ENCODE measurements around the gene HS1BP3. TPM values are rescaled to one million over a fixed set of nuclear protein-coding genes. Genes with fewer than 3 reads are reported as not detected.
A peak's percentile ranks its signal among the peaks of the same experiment; 100 is the strongest.

Gene HS1BP3
- total RNA-seq, 4 donors from 2014 or later, result 23.3 to 38.2 (median 34.2) TPM

- H3K4me1 ChIP-seq, result peaks cover 60% of the 10 kb centered on the region
Observed at GRCh38 chr2:20569464-20570223, 81.3 kb downstream of the HS1BP3 start.

GRCh38 chr2:20568501-20569463, 82.1 kb downstream of the HS1BP3 start:
- Histone ChIP-seq H3K4me3 (no peak overlapping the region), H3K27ac (peak overlapping the region; percentile 39), H3K9me3 (no peaks in the 10 kb centered on the region), H3K27me3 (no peaks in the 10 kb centered on the region), H3K4me1 (peaks cover 60% of the 10 kb centered on the region), H3K36me3 (no peaks in the 10 kb centered on the region)
- DNase-seq (ENCODE audit: low spot score in 2 of 2), result no peak
- WGBS, result 79% methylated on average over 11 of the region's 13 CpGs
- TF ChIP-seq CTCF (IDR thresholded peaks at IDR 0.05) (no peak), POLR2A (IDR thresholded peaks at IDR 0.05) (no peak), EP300 (IDR thresholded peaks at IDR 0.05) (no peak), POLR2AphosphoS5 (IDR thresholded peaks at IDR 0.05) (no peak)

More at GRCh38 chr2:20569464-20570223, 81.3 kb downstream of the HS1BP3 start:
- Histone ChIP-seq H3K36me3 (no peaks in the 10 kb centered on the region), H3K27me3 (no peaks in the 10 kb centered on the region), H3K9me3 (no peaks in the 10 kb centered on the region), H3K4me3 (no peak overlapping the region), H3K27ac (peak overlapping the region; percentile 53)
- TF ChIP-seq POLR2A (IDR thresholded peaks at IDR 0.05) (no peak), EP300 (IDR thresholded peaks at IDR 0.05) (no peak), CTCF (IDR thresholded peaks at IDR 0.05) (no peak), POLR2AphosphoS5 (IDR thresholded peaks at IDR 0.05) (no peak)
- no peak for DNase-seq (ENCODE audit: low spot score in 2 of 2)
- 64% methylated on average over 7 of the region's 7 CpGs for WGBS

- Histone ChIP-seq H3K4me1 (peaks cover 64% of the 10 kb centered on the region), H3K27ac (no peak overlapping the region), H3K27me3 (no peaks in the 10 kb centered on the region), H3K4me3 (no peak overlapping the region), H3K36me3 (no peaks in the 10 kb centered on the region), H3K9me3 (no peaks in the 10 kb centered on the region)
- 100% methylated on average over 1 of the region's 2 CpGs for WGBS
- no peak for DNase-seq (ENCODE audit: low spot score in 2 of 2)
- TF ChIP-seq CTCF (IDR thresholded peaks at IDR 0.05), result no peak
- TF ChIP-seq POLR2AphosphoS5 (IDR thresholded peaks at IDR 0.05), result no peak
- TF ChIP-seq POLR2A (IDR thresholded peaks at IDR 0.05), result no peak
- TF ChIP-seq EP300 (IDR thresholded peaks at IDR 0.05), result no peak
Observed at GRCh38 chr2:20567926-20568179, 83.0 kb downstream of the HS1BP3 start.

Other genes starting within 250 kb of the HS1BP3 start
- 100 to 1,000 TPM; 404 to 719 (median 568) TPM for gene RHOB, start 204.0 kb downstream of the HS1BP3 start, total RNA-seq
- gene GDF7, start 16.0 kb upstream of the HS1BP3 start, total RNA-seq, result 1 to 10 TPM; 1.9 to 3.1 (median 2.4) TPM
- 10 to 100 TPM in 3 of 4 donors, 1 to 10 TPM in 1; 9.0 to 15.5 (median 10.4) TPM for gene LDAH, start 172.0 kb upstream of the HS1BP3 start, total RNA-seq